Embryonic facial prominence (tissue), 1 donor: ENCODE results near the gene ZNF189.

Experiments used
- DNase-seq: peaks from one replicate; pipeline ENCODE4 v3.0.0-alpha.2; 2016; ENCODE audit errors: extremely low spot score

ZNF189 gene

DNA sequence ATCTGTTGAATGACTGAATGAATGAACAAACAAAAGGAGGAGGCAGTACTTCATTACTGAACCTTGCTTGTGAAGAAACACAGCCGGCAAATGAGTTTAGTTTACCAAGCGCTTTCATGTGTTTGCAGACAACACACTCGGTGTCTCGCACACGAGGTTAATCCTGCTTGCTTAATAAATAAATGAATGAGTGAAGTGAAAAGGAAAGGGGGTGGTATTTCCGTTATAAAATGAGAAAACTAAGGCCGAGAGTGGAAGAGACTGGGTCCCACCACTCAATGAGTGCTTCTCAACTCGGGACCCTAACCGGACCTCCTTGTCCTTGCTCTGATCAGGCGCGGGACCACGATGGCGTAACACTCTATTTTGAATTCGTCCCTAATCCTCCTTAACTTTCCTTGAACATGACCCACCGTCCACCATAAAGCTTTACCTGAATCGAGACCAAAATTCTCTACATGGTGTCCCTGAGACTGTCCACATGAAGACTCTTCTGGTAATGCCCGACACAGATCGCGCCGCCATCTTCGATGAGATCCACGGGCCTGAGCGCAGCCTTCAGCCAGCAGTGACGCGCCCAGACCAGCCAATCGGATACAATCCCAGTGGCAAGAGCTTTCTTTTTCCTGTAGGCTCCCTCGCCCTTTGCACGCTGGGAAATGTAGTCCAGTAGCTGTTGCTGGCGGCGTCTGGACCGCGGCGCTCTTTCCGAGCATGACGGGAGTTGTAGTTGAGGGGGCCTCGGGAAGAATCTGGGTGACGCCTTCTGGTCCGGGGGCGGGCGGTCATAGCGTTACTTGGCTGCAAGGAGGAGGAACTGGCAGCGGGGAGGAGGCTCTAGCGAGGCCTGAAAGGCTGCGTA lies at the start of gene ZNF189, which contains the start of gene MRPL50:
Gene ZNF189, plus strand, starts transcription at position 784 of the 862 bp plus-strand sequence. CDS start 306 bp downstream, outside the sequence.
Gene MRPL50, minus strand, starts transcription at position 551 of the 862 bp plus-strand sequence. Its CDS starts 26 bp downstream, at position 525.
- peak; percentile 98 for DNase-seq

DNA sequence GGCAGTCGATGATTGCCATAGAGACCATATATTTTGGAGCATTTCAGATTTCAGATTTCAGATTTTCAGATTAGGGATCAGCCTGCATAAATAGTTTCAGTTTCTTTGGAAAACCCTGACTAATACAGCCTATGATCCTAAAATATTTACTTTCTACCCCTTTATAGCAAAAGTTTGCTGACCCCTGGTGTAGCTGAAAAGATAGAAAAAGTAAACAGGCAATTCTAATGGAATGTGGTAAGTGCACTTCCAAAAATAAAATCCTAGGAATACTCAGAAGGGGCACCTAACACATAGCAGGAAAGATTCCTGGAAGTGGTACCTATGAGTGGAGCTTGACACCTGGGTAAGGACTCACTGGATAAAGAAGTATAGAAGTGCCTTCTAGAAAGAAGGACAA lies 48.4 kb upstream of the ZNF189 start:
- no peak for DNase-seq

DNA sequence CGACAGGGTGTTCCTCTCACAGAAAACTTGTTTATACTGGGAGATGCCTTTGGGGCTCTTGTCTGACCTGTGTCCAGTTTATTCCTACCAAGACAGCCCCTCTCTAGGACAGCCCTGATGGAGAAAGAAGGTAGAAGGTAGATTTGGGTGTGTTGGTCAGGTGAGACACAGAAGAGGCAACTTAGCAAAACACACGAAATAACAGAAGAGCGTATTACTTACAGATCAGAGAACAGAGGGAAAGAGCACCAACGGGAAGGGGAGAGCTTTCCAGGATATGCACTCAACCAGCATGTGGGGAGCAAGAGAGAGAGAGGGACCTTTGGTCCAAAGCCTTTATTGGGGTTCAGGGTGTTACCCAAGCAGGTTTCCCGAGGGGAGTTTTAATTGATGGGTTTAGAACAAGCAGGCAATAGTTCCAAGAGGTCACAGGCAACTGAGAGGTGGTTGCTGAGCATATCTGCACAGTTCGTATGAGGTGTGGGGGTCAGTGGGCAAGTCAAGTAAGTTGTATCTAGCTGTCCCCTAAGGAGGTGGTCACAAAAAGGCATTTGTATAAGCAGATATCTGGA lies 45.7 kb upstream of the ZNF189 start:
- no peak for DNase-seq

DNA sequence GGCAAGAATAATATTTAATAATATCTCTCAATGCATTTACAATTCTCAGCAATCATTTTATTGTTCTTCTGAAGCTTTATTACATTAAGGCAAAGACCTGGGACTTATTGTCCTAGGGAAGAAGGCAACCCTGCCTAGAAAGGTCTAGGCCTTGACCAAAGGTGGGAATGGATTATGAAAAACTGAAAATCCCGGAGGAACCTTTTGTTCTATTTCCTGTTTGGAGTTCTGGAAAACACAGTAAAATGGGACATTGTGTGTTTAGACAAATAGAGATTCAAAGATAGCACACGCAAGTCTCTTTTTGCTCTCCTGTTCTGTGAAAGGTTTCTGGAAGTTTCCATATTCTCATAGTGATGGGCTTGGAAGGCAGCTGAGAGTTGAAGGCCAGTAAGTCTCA lies 45.0 kb upstream of the ZNF189 start:
- DNase-seq: no peak

DNA sequence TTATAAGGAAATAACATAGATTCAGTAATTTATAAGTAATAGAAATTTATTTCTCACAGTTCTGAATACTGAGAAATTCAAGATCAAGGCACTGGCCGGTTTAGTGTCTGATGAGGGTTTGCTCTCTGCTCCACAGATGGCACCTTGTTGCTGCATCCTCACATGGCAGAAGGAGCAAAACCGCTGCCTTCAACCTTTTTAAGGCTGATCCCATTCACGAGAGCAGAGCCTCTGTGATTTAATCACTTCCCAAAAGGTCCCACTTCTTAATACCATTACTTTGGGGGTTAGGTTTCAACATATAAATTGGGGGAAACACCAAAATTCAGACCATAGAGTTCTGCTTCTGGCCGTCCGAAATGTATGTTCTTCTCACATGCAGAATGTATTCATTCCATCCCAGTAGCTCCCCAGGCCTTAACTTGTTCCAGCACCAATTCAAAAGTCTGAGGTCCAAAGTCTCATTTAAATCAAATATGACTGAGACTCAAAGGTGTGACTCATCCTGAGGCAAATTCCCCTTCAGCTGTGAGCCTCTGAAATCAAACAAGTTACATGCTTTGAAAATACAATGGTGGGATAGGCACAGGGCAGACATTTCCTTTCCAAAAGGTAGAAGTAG lies 44.4 kb upstream of the ZNF189 start:
- DNase-seq: no peak

DNA sequence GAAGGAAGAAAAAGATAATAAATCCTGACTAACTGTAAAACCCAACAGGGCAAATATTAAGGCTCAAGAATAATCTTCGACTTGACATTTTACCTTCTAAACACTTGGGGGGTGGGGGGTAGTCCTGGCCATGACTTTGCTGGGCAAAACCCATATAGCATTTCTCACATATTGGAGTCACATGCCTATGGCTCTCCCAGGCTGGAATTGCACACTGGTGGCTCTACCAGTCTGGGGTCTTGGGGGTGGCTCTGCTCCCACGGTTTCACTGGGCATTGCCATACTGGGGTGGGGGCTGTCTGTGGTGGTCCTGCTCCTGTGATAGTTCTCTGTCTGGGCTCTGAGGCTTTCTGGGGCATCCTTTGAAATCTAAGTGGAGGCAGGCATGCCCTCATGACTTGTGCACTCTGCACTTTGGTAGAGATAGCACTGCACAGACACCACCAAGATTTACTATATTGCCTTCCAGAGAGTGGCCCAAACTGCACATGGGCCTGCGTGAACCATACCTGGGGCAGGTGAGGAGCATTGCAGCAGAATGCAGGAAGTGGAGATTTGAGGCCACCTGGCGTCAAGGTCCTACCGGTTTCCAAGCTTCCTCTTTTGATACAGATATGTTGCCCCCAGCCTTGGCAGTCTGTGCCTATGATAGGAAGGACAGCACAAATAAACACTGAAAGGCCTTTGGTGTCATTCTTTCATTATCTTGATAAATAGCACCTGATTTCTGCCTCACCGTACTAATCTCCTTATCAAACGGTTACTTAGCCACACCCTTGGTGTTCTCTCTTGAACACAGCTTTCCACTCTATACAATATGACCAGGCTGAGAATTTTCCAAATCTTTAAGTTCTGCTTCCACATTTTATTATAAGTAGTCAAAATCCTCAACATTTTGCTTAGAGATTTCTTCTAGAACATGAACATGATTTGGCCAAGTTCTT lies 43.6 kb upstream of the ZNF189 start:
- no peak for DNase-seq

DNA sequence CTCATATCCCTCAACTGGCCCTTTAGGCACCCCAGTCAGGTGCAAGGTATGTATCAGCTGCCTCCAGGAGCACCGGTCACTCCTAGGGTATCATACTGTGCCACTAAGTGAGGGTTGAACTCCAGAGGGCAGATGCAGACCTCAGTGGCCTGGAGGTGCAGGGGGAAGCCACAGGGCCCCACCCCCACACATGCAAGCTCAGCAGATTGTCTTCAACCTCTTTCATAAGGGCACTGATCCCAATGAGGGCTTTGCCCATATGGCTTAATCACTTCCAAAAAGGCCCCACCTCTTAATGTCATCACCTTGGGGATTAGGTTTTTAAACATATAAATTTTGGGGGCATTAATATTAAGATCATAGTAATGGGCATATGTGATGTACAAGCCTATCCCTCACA lies 42.0 kb upstream of the ZNF189 start:
- DNase-seq: no peak

DNA sequence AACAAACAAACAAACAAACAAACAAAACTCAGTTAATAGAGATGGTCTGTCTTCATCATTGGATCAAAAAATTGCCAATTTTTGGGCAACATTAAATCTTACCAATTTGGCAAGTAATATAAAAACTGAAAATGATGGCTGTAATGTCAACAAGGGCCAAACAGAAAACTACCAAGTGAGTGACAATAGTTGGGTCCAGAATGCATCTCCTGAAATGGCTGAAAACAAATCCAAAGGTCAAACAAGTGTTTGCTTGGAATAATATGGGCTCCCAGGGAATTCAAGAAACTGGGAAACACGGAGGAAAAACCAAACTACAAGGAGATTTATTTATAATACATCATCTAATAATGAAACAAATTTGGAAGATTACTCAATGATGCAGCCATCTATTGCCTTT lies 39.0 kb upstream of the ZNF189 start:
- no peak for DNase-seq

DNA sequence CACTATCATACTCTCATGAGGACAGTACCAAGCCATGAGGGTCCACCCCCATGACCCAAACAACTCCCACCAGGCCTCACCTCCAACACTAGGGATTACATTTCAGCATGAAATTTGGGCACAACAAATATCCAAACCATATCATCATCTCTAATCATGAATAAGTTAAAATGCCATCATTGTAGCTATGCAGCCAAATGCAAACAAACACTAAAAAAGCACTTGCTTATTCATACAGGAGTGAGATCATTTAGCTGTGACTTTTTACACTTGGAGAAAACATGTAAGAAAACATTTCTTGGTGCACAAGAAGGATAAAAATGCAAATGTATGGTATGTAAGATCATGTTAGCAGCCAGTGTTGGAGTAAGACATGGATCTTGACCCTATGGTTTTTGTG lies 38.0 kb upstream of the ZNF189 start:
- no peak for DNase-seq

DNA sequence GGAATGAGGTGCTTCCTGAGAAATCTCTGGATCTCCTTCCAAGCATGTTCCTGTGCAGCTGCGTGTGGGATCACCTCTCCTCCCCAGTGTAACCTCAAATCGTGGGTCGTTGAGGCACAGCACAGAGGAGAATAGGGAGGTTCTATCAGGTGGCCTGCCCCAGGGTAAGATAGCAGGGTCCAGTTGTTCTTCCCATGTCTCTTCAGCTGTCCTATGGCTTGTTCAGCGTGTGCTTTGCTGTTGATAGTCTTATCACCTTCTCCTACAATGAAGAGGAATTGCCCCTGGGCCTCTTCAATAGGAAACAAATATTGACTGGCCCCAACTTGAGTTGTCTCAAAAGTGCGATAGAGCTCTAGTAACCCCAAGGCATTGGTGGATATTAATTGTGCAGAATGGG lies 36.2 kb upstream of the ZNF189 start:
- DNase-seq: no peak

DNA sequence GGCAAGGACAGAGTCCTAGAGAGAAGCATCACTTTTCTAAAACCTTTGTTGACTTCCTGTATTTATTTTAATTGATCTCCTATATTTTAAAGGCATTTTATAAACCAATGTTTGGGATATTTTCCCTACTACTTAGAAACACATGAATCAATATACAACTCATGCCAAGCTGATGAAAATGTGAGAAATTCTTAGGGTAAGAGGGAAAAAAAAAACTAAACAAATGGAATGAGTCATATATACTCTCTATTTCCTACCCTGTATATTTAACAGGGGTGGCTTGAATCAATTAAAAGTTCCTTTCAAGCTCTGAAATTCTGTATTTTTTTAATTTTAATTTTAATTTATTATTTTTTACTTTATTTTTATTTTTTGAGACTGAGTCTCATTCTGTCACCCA lies 33.5 kb upstream of the ZNF189 start:
- DNase-seq: no peak

DNA sequence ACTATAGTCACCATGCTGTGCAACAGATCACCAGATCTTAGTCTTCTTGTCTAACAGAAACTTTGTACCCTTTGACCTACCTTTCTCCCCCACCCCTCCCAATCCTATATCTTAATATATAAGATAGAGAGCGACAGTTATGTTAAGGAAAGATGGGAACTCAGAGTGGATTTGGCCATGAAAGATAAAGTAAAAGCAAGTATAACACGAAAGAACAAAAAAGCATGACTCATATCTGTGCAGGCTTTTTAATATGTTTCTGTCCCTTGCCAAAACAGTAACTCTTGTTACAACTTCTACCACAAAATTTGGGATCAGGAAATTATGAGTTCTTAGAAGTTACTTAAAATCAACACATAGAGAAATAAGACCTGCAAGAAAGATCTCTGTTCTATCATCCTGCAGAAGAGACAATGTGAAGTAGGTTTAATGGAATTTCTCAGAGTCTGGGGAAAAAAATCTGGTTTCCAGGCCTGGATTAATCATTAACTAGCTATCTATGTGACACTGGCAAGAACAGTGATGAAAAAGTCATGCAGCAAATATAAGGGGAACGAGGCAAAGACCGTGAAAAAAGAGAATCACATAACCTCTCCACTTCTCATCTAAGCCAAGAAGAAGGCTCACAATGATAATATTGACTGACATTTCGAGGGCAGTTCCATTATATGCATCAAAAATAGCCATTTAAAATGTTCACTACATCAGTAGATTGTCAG lies 32.5 kb upstream of the ZNF189 start:
- no peak for DNase-seq

DNA sequence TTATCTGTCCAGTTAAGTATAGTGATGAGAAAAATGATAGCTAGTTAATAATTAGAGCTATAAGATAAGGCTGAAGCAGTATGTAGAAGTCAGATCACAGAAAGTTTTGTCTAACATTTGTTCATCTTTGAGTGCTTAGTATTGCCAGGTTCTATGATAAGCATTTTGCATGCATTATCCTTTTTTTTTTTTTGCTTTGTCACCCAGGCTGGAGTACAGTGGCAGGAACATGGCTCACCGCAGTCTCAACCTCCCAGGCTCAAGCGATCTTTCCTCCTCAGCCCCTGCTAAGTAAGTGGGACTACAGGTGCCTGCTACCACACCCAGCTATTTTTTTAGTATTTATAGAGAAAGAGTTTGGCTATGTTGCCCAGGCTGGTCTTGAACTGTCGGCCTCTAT lies 31.3 kb upstream of the ZNF189 start:
- no peak for DNase-seq

DNA sequence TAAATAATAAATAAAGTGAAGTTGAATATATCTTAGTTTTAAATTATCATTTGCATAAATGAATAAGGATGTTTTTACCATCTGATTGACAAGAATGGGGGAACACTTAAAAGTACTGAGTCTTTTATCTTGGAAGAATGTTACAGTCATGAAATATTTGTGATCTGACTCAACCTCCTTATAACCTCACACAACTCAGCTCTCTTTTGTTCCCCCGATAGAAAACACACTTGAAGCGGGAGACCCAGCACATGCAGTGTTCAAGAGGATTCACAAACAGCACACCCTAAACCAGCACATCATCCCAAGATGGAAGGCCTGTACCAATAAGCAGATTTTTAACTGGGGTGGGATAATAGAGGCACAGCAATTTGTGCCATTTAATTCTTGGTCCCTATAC lies 29.4 kb upstream of the ZNF189 start:
- no peak for DNase-seq

DNA sequence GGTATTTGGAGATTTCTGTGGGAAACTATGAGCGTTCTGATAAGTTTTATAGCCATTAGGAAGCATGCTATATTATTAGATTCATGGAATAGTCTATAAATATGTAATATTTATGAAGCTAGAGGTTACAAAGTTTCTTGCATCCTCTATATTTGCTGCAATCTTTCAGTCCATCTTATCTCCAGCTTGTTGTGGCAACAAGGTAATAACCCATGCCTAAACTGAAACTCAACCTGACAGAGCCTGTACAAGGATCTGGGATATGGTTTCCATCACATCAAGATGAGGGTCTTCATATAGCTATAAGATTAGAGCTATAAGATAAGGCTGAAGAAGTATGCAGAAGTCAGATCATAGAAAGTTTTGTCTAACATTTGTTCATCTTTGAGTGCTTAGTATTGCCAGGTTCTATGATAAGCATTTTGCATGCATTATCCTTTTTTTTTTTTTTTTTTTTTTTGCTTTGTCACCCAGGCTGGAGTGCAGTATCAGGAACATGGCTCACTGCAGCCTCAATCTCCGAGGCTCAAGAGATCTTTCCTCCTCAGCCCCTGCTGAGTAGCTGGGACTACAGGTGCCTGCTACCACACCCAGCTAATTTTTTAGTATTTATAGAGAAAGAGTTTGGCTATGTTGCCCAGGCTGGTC lies 28.6 kb upstream of the ZNF189 start:
- DNase-seq: no peak

DNA sequence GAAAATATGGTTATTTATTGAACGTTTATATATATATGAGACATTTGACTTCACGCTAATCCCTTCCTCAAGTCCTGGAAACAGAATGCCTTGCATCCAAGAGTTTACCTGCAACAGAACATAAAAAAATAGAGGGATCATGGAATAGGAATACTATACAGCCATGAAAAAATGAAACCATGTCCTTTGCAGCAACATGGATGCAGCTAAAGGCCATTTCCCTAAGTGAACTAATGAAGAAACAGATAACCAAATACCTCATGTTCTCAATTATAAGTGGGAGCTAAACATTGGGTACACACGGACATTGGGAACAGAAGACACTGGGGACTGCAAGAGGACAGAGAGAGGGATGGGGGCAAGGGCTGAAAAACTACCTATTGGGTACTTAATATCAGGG lies 26.8 kb upstream of the ZNF189 start:
- DNase-seq: no peak

DNA sequence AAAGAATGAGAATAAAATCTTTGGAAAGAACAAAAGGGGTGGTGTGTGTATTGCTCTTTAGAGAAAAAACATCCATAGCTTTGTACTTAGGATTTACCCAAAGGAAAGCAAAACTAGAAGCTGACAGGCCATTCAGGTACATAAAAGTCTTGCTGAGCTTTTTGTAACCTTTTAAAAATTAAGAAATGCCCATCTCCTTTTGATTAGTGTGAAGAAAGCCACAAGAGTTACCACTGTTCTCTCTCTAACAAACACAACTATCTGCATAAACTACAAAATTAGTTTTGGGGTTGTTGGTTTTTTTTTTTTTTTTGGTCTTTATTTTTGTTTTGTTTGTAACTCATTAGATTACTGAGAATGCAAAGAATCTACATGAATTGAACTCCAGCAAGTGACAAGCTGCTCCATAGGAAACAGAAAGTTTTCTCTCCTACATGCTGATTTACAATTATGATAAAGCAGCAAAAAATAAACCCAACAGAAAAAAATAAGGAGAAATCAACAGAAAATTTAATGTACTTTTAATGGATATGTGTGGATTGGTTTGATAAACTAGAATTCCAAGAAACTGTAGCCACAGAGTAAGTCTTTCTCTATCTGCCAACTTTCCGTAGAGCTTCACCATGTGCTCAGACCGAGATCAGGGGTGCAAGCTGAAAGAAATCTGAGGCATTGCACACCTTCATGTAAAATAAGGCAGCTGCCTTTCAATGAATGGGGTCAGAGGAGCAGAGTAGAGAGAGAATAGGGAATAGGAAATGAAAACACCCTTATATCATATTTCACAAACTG lies 26.1 kb upstream of the ZNF189 start:
- DNase-seq: no peak

DNA sequence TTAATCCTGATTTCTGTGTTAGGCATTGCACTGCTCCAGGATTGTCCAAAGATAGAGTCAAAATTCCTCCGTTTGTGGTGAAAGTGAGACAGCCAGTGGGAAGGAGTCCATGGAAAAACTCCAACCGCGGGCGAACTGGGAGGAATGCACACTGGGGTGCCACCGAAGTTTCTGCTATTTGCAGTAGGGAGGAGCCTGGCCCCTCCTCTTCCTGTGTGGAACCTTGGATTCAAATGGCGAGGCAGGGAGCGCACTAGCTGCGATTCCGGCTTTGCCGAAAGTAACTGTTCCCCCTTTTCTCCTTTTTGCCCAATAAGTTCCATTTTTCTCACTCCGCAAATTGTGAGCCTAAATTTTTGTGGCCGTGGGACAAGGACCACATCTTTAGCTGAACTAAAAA lies 23.1 kb upstream of the ZNF189 start:
- DNase-seq: no peak

DNA sequence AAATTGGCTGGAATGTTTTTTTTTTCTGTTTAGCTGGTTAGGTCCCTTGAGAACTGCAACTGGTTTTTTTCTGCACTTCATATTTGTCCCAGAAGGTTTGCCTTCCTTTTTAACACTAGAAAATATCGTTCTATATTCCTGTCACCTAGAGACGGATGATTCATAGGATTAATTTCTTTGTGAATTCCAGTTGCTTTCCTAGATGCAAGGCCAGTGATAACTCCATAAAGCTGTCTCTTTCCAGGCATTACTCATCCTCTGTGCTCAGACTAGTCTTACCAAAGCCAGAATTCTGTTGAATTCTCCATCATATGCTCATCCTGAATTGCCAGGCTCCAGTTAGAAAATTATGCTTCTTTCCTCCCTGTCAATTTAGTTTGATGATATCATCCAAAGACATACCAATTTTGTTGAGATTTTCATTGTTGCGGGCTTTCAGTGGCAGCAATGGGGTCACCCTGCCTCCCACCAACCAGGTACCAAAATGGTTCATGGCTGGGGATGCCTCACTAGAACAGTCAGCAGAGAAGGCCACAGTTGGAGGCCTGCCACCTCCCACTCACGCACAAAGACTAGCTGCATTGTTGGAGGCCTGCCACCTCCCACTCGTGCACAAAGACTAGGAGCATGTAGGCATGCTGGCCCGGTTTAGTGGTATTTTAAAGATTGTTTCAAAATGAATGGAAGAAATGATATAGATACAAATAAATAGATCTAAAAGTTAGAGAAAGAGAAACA lies 22.4 kb upstream of the ZNF189 start:
- no peak for DNase-seq
